GM13977 (cell line): ENCODE results near the gene DHRS4.
A peak's percentile ranks its signal among the peaks of the same experiment; 100 is the strongest.
"Not testable (repeated sequence)": the region's sequence is repeated elsewhere in the genome, so short reads cannot be mapped to it uniquely, and the experiment has no call there.

ENCODE experiments used
- DNase-seq: peaks from one replicate; pipeline ENCODE4 v3.0.0; 2012; ENCODE audit warnings: low spot score
- CTCF ChIP-seq: IDR thresholded peaks from 2 replicates; pipeline ENCODE4 v1.5.1; 2012; ENCODE audit warnings: mild to moderate bottlenecking, control low read depth; ENCODE audit not compliant: insufficient read depth; ENCODE audit errors: extremely low read depth, missing control alignments
- in situ Hi-C: fragments of 300-500 bp; cut with MboI; formaldehyde crosslinking; loops from one replicate; pipeline ENCODE4 v1.12.0; 2022; ENCODE audit warnings: low sequenced_read_pairs, low pct_unique_long_range_greater_than_20kb, mixed read lengths, inconsistent platforms; ENCODE audit not compliant: unreplicated experiment

Gene DHRS4

GRCh38 chr14:23951590-23952201, 1.9 kb upstream of the DHRS4 start:
- DNase-seq: no peak
- in situ Hi-C loops: no loop called here
- TF ChIP-seq CTCF: peak; percentile 2

- DNase-seq: peak; percentile 1
- in situ Hi-C loops: not testable (repeated sequence)
Measured at GRCh38 chr14:23953116-23953463, 480 bp upstream of the DHRS4 start.

- in situ Hi-C loops, DNase-seq: not testable (repeated sequence)
Measured at GRCh38 chr14:23954279-23954614, 677 bp downstream of the DHRS4 start.

GRCh38 chr14:23954965-23955364, 1.4 kb downstream of the DHRS4 start:
- in situ Hi-C loops, DNase-seq: not testable (repeated sequence)

- DNase-seq, in situ Hi-C loops: not testable (repeated sequence)
Measured at GRCh38 chr14:23955811-23956210, 2.2 kb downstream of the DHRS4 start.

GRCh38 chr14:23957913-23958569, 4.5 kb downstream of the DHRS4 start:
- in situ Hi-C loops: not testable (repeated sequence)

GRCh38 chr14:23960899-23961298, 7.3 kb downstream of the DHRS4 start:
- in situ Hi-C loops, DNase-seq: not testable (repeated sequence)

More at GRCh38 chr14:23957913-23958569, 4.5 kb downstream of the DHRS4 start:
- peak; percentile 1 for DNase-seq

- DNase-seq, in situ Hi-C loops: not testable (repeated sequence)
Measured at GRCh38 chr14:23961704-23962103, 8.1 kb downstream of the DHRS4 start.

- in situ Hi-C loops, DNase-seq: not testable (repeated sequence)
Measured at GRCh38 chr14:23969130-23969480, 15.5 kb downstream of the DHRS4 start.

GRCh38 chr14:23969481-23970282, 16.1 kb downstream of the DHRS4 start:
- in situ Hi-C loops, DNase-seq: not testable (repeated sequence)

- DNase-seq, in situ Hi-C loops: not testable (repeated sequence)
Measured at GRCh38 chr14:23970283-23970659, 16.7 kb downstream of the DHRS4 start.

GRCh38 chr14:23973178-23973577, 19.6 kb downstream of the DHRS4 start:
- in situ Hi-C loops, DNase-seq: not testable (repeated sequence)

GRCh38 chr14:23974041-23974440, 20.5 kb downstream of the DHRS4 start:
- DNase-seq, in situ Hi-C loops: not testable (repeated sequence)

GRCh38 chr14:23977208-23977607, 23.6 kb downstream of the DHRS4 start:
- DNase-seq: not testable (repeated sequence)
- in situ Hi-C loops: loop anchor here (25.0 kb wide), 1 partner anchor 110 kb away; the partner anchor contains the start of gene PCK2

GRCh38 chr14:23981951-23982813, 28.6 kb downstream of the DHRS4 start:
- in situ Hi-C loops: loop anchor here (25.0 kb wide), 1 partner anchor 105 kb away; the partner anchor contains the start of gene PCK2
- DNase-seq: not testable (repeated sequence)
